Stimulated activated CD4-positive, alpha-beta T cell treated with anti-CD3 and anti-CD28 coated beads, Interleukin-2, amount 100 ng/mL, for 4 hours (primary cell): ENCODE results near the gene FAM240A.
"Not testable (repeated sequence)": the region's sequence is repeated elsewhere in the genome, so short reads cannot be mapped to it uniquely, and the experiment has no call there.

Source experiments
- DNase-seq: peaks from one replicate; pipeline ENCODE4 v3.0.0-alpha.2; 2020; ENCODE audit warnings: low read depth

The FAM240A gene

GRCh38 chr3:46586738-46587246 is 25.5 kb upstream of the FAM240A start:
- no peak for DNase-seq

- DNase-seq, result not testable (repeated sequence)
These were observed 25.1 kb upstream of the FAM240A start for GRCh38 chr3:46587268-46587667.

GRCh38 chr3:46593274-46593862 is 19.0 kb upstream of the FAM240A start:
- DNase-seq, result no peak

GRCh38 chr3:46593979-46594378 is 18.3 kb upstream of the FAM240A start:
- no peak for DNase-seq

GRCh38 chr3:46594723-46595122 is 17.6 kb upstream of the FAM240A start:
- no peak for DNase-seq

GRCh38 chr3:46595819-46596314 is 16.5 kb upstream of the FAM240A start:
- DNase-seq, result no peak

GRCh38 chr3:46599590-46599989 is 12.7 kb upstream of the FAM240A start:
- DNase-seq, result no peak

- DNase-seq, result no peak
These were observed 8.8 kb upstream of the FAM240A start for GRCh38 chr3:46603446-46604046.

GRCh38 chr3:46604127-46604526 is 8.2 kb upstream of the FAM240A start:
- DNase-seq, result no peak

- DNase-seq, result no peak
These were observed 4.7 kb upstream of the FAM240A start for GRCh38 chr3:46607603-46608028.

- no peak for DNase-seq
These were observed 3.1 kb upstream of the FAM240A start for GRCh38 chr3:46609212-46609721.

GRCh38 chr3:46609944-46610722 is 2.2 kb upstream of the FAM240A start:
- no peak for DNase-seq

- no peak for DNase-seq
These were observed 1.1 kb downstream of the FAM240A start for GRCh38 chr3:46613313-46614005.

GRCh38 chr3:46614431-46614830 is 2.1 kb downstream of the FAM240A start:
- no peak for DNase-seq

- no peak for DNase-seq
These were observed 2.9 kb downstream of the FAM240A start for GRCh38 chr3:46615050-46615775.

GRCh38 chr3:46615976-46616375 is 3.7 kb downstream of the FAM240A start:
- DNase-seq, result no peak

GRCh38 chr3:46617941-46618340 is 5.6 kb downstream of the FAM240A start:
- no peak for DNase-seq

GRCh38 chr3:46619845-46620778 is 7.8 kb downstream of the FAM240A start:
- no peak for DNase-seq

GRCh38 chr3:46624533-46624932 is 12.2 kb downstream of the FAM240A start:
- no peak for DNase-seq

GRCh38 chr3:46624975-46625490 is 12.7 kb downstream of the FAM240A start:
- no peak for DNase-seq
